HEK293 (cell line): ENCODE measurements around the gene COQ10B.

Experiments used
- BCL11B ChIP-seq: fragments of 450-650 bp; formaldehyde crosslinking; IDR thresholded peaks from 2 replicates; pipeline ENCODE4 v1.5.1; 2016; ENCODE audit warnings: low read depth, missing biosample characterization, missing genetic modification characterization
- EGR2 ChIP-seq: fragments of 450-650 bp; formaldehyde crosslinking; IDR thresholded peaks from 2 replicates; pipeline ENCODE4 v1.5.1; 2016; ENCODE audit warnings: low read depth, missing biosample characterization, missing genetic modification characterization
- ELK4 ChIP-seq: IDR thresholded peaks from 2 replicates; pipeline ENCODE4 v1.6.1; 2011; ENCODE audit warnings: mild to moderate bottlenecking, low read depth, low read length, borderline replicate concordance
- FEZF1 ChIP-seq: fragments of 450-650 bp; formaldehyde crosslinking; IDR thresholded peaks from 2 replicates; pipeline ENCODE4 v1.5.1; 2016; ENCODE audit warnings: missing biosample characterization, missing genetic modification characterization
- GLI2 ChIP-seq: fragments of 450-650 bp; formaldehyde crosslinking; IDR thresholded peaks from 2 replicates; pipeline ENCODE4; 2017; ENCODE audit warnings: missing biosample characterization, missing genetic modification characterization, low read depth, borderline replicate concordance
- GLIS2 ChIP-seq: fragments of 450-650 bp; formaldehyde crosslinking; IDR thresholded peaks from 2 replicates; pipeline ENCODE4 v1.5.1; 2016; ENCODE audit warnings: missing biosample characterization, missing genetic modification characterization
- HIC1 ChIP-seq: fragments of 450-650 bp; formaldehyde crosslinking; IDR thresholded peaks from 2 replicates; pipeline ENCODE4 v1.5.1; 2016; ENCODE audit warnings: missing biosample characterization, missing genetic modification characterization
- KLF10 ChIP-seq: fragments of 450-650 bp; IDR thresholded peaks from 2 replicates; pipeline ENCODE4 v1.5.1; 2018; ENCODE audit warnings: missing biosample characterization, mild to moderate bottlenecking, missing genetic modification characterization
- KLF16 ChIP-seq: fragments of 450-650 bp; formaldehyde crosslinking; IDR thresholded peaks from 2 replicates; pipeline ENCODE4 v1.5.1; 2017; ENCODE audit warnings: missing biosample characterization, missing genetic modification characterization
- OSR2 ChIP-seq: fragments of 450-650 bp; formaldehyde crosslinking; IDR thresholded peaks from 2 replicates; pipeline ENCODE4 v1.5.1; 2016; ENCODE audit warnings: missing biosample characterization, missing genetic modification characterization
- REPIN1 ChIP-seq: fragments of 450-650 bp; formaldehyde crosslinking; IDR thresholded peaks from 2 replicates; pipeline ENCODE4 v1.5.1; 2017; ENCODE audit warnings: missing biosample characterization, missing genetic modification characterization, low read depth
- SP2 ChIP-seq: fragments of 450-650 bp; formaldehyde crosslinking; IDR thresholded peaks from 2 replicates; pipeline ENCODE4 v1.5.1; 2016; ENCODE audit warnings: missing biosample characterization, missing genetic modification characterization
- ZBTB20 ChIP-seq: fragments of 450-650 bp; formaldehyde crosslinking; IDR thresholded peaks from 2 replicates; pipeline ENCODE4 v1.5.1; 2016; ENCODE audit warnings: missing biosample characterization, missing genetic modification characterization
- ZNF16 ChIP-seq: fragments of 450-650 bp; formaldehyde crosslinking; IDR thresholded peaks from 2 replicates; pipeline ENCODE4 v1.5.1; 2016; ENCODE audit warnings: low read depth, missing biosample characterization, missing genetic modification characterization
- ZNF19 ChIP-seq: fragments of 450-650 bp; formaldehyde crosslinking; IDR thresholded peaks from 2 replicates; pipeline ENCODE4; 2016; ENCODE audit warnings: missing biosample characterization, missing genetic modification characterization, low read depth
- ZNF202 ChIP-seq: fragments of 450-650 bp; formaldehyde crosslinking; IDR thresholded peaks from 2 replicates; pipeline ENCODE4 v1.5.1; 2016; ENCODE audit warnings: missing biosample characterization, missing genetic modification characterization, borderline replicate concordance
- ZNF211 ChIP-seq: fragments of 450-650 bp; formaldehyde crosslinking; IDR thresholded peaks from 2 replicates; pipeline ENCODE4 v1.5.1; 2016; ENCODE audit warnings: low read depth, missing biosample characterization, missing genetic modification characterization
- ZNF302 ChIP-seq: fragments of 450-650 bp; formaldehyde crosslinking; IDR thresholded peaks from 2 replicates; pipeline ENCODE4 v1.5.1; 2016; ENCODE audit warnings: missing biosample characterization, missing genetic modification characterization, low read depth
- ZNF311 ChIP-seq: fragments of 450-650 bp; formaldehyde crosslinking; IDR thresholded peaks from 2 replicates; pipeline ENCODE4 v1.5.1; 2017; ENCODE audit warnings: missing biosample characterization, missing genetic modification characterization, borderline replicate concordance
- ZNF37A ChIP-seq: fragments of 450-650 bp; IDR thresholded peaks from 2 replicates; pipeline ENCODE4 v1.5.1; 2018; ENCODE audit warnings: missing biosample characterization, missing genetic modification characterization
- ZNF398 ChIP-seq: fragments of 450-650 bp; formaldehyde crosslinking; IDR thresholded peaks from 2 replicates; pipeline ENCODE4 v1.5.1; 2017; ENCODE audit warnings: missing biosample characterization, missing genetic modification characterization
- ZNF416 ChIP-seq: fragments of 450-650 bp; formaldehyde crosslinking; IDR thresholded peaks from 2 replicates; pipeline ENCODE4 v1.5.1; 2016; ENCODE audit warnings: missing biosample characterization, missing genetic modification characterization
- ZNF48 ChIP-seq: fragments of 450-650 bp; formaldehyde crosslinking; IDR thresholded peaks from 2 replicates; pipeline ENCODE4 v1.5.1; 2016; ENCODE audit warnings: missing biosample characterization, missing genetic modification characterization
- ZNF510 ChIP-seq: fragments of 450-650 bp; formaldehyde crosslinking; IDR thresholded peaks from 2 replicates; pipeline ENCODE4 v1.5.1; 2018; ENCODE audit warnings: mild to moderate bottlenecking, missing genetic modification characterization, missing biosample characterization; ENCODE audit not compliant: insufficient replicate concordance
- ZNF548 ChIP-seq: fragments of 450-650 bp; formaldehyde crosslinking; IDR thresholded peaks from 2 replicates; pipeline ENCODE4 v1.5.1; 2016; ENCODE audit warnings: missing biosample characterization, missing genetic modification characterization
- ZNF560 ChIP-seq: fragments of 450-650 bp; formaldehyde crosslinking; IDR thresholded peaks from 2 replicates; pipeline ENCODE4 v1.5.1; 2017; ENCODE audit warnings: missing biosample characterization, missing genetic modification characterization, borderline replicate concordance
- ZNF645 ChIP-seq: fragments of 450-650 bp; formaldehyde crosslinking; IDR thresholded peaks from 2 replicates; pipeline ENCODE4; 2016; ENCODE audit warnings: missing biosample characterization, missing genetic modification characterization
- ZNF664 ChIP-seq: fragments of 450-650 bp; formaldehyde crosslinking; IDR thresholded peaks from 2 replicates; pipeline ENCODE4 v1.5.1; 2016; ENCODE audit warnings: missing biosample characterization, missing genetic modification characterization
- ZNF707 ChIP-seq: fragments of 450-650 bp; formaldehyde crosslinking; IDR thresholded peaks from 2 replicates; pipeline ENCODE4 v1.5.1; 2016; ENCODE audit warnings: missing biosample characterization, missing genetic modification characterization
- ZNF776 ChIP-seq: fragments of 450-650 bp; formaldehyde crosslinking; IDR thresholded peaks from 2 replicates; pipeline ENCODE4 v1.5.0; 2017; ENCODE audit warnings: missing biosample characterization, missing genetic modification characterization, borderline replicate concordance
- ZSCAN16 ChIP-seq: fragments of 450-650 bp; formaldehyde crosslinking; IDR thresholded peaks from 2 replicates; pipeline ENCODE4 v1.5.1; 2016; ENCODE audit warnings: missing biosample characterization, missing genetic modification characterization
- ZSCAN30 ChIP-seq: fragments of 450-650 bp; IDR thresholded peaks from 2 replicates; pipeline ENCODE4 v1.5.1; 2018; ENCODE audit warnings: missing biosample characterization, mild to moderate bottlenecking, missing genetic modification characterization, moderate library complexity
- TF ChIP-seq, protein P1 (sequence below): fragments of 450-650 bp; formaldehyde crosslinking; IDR thresholded peaks from 2 replicates; pipeline ENCODE4 v1.5.1; 2017; ENCODE audit warnings: missing biosample characterization, missing genetic modification characterization

Gene COQ10B

GRCh38 chr2:197499594-197500502 is 46.5 kb downstream of the COQ10B start, which contains the start of the genes HSPD1 and HSPE1 (continued):
- TF ChIP-seq ZNF202 (tag by site-specific recombination) (no peak), ELK4 (peak; percentile 95), REPIN1 (tag by site-specific recombination) (peak; percentile 63; the same call in 1 of the 2 replicates), ZNF645 (tag by site-specific recombination) (no peak), SP2 (peak; percentile 94), ZNF398 (peak; percentile 79), ZNF416 (tag by site-specific recombination) (no peak), ZNF19 (tag by site-specific recombination) (no peak), ZNF548 (tag by site-specific recombination) (no peak), ZNF560 (no peak), ZSCAN16 (tag by site-specific recombination) (no peak), ZBTB20 (tag by site-specific recombination) (peak; percentile 100), ZNF707 (no peak), KLF16 (tag by site-specific recombination) (peak; percentile 100), KLF10 (tag by site-specific recombination) (peak; percentile 94), ZNF302 (tag by site-specific recombination) (no peak; the same call in 1 of the 2 replicates), OSR2 (tag by site-specific recombination) (peak; percentile 62), EGR2 (tag by site-specific recombination) (peak; percentile 91), ZNF37A (tag by site-specific recombination) (no peak), ZNF311 (no peak), BCL11B (tag by site-specific recombination) (peak; percentile 70; the same call in 1 of the 2 replicates), GLI2 (no peak), ZNF664 (no peak), ZNF211 (tag by site-specific recombination) (no peak), ZNF48 (tag by site-specific recombination) (no peak), ZSCAN30 (tag by site-specific recombination) (peak; percentile 90), ZNF776 (tag by site-specific recombination) (no peak), FEZF1 (peak; percentile 58), ZNF510 (tag by site-specific recombination) (no peak), GLIS2 (tag by site-specific recombination) (peak; percentile 21), ZNF16 (no peak), HIC1 (tag by site-specific recombination) (no peak)
- TF ChIP-seq, protein P1, sequence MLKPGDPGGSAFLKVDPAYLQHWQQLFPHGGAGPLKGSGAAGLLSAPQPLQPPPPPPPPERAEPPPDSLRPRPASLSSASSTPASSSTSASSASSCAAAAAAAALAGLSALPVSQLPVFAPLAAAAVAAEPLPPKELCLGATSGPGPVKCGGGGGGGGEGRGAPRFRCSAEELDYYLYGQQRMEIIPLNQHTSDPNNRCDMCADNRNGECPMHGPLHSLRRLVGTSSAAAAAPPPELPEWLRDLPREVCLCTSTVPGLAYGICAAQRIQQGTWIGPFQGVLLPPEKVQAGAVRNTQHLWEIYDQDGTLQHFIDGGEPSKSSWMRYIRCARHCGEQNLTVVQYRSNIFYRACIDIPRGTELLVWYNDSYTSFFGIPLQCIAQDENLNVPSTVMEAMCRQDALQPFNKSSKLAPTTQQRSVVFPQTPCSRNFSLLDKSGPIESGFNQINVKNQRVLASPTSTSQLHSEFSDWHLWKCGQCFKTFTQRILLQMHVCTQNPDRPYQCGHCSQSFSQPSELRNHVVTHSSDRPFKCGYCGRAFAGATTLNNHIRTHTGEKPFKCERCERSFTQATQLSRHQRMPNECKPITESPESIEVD (tag by site-specific recombination) = peak; percentile 34; the same call in 1 of the 2 replicates
